Trophoblast cell (in vitro differentiated cells and primary cell): Measurements from ENCODE around the gene DNAH10.

Experiments used
- DNase-seq, 2 donors: peaks; one replicate each; pipeline ENCODE4 v3.0.0-alpha.2; 2016
- H2AFZ ChIP-seq: 2 replicates; pipeline ENCODE4 v1.6.1; 2013; ENCODE audit warnings: low read length, moderate library complexity, mild to moderate bottlenecking; ENCODE audit not compliant: insufficient read depth, poor library complexity
- H2AK5ac ChIP-seq: 2 replicates; pipeline ENCODE4 v1.6.1; 2013; ENCODE audit warnings: mild to moderate bottlenecking, low read length
- H2BK120ac ChIP-seq: 2 replicates; pipeline ENCODE4 v1.6.1; 2013; ENCODE audit warnings: low read length, mild to moderate bottlenecking, moderate library complexity; ENCODE audit not compliant: insufficient read depth, poor library complexity
- H2BK12ac ChIP-seq: 2 replicates; pipeline ENCODE4 v1.6.1; 2013; ENCODE audit warnings: mild to moderate bottlenecking, low read length, moderate library complexity
- H2BK5ac ChIP-seq: 2 replicates; pipeline ENCODE4 v1.6.1; 2013; ENCODE audit warnings: low read length, low read depth, moderate library complexity, mild to moderate bottlenecking; ENCODE audit not compliant: poor library complexity
- H3K14ac ChIP-seq: 2 replicates; pipeline ENCODE4 v1.6.1; 2013; ENCODE audit warnings: mild to moderate bottlenecking, low read length
- H3K18ac ChIP-seq: 2 replicates; pipeline ENCODE4 v1.6.1; 2013; ENCODE audit warnings: mild to moderate bottlenecking, low read length
- H3K23ac ChIP-seq: 2 replicates; pipeline ENCODE4 v1.6.1; 2013; ENCODE audit warnings: low read length
- H3K27ac ChIP-seq: 2 replicates; pipeline ENCODE4 v1.5.1; 2013; ENCODE audit warnings: low read depth, mild to moderate bottlenecking, inconsistent platforms, low read length, moderate library complexity
- H3K27me3 ChIP-seq: 2 replicates; pipeline ENCODE4 v1.6.1; 2013; ENCODE audit warnings: inconsistent platforms, mild to moderate bottlenecking, low read length, moderate library complexity; ENCODE audit not compliant: insufficient read depth
- H3K36me3 ChIP-seq, 2 experiments: 1 replicate in 1 of 2; 2 replicates in 1 of 2; pipeline ENCODE4 v1.6.1; 2013; ENCODE audit warnings: low read length in 2 of 2, mild to moderate bottlenecking in 2 of 2, moderate library complexity in 1 of 2; ENCODE audit not compliant: insufficient read depth in 2 of 2, control insufficient read depth in 1 of 2
- H3K4ac ChIP-seq: 2 replicates; pipeline ENCODE4 v1.6.1; 2013; ENCODE audit warnings: low read depth, mild to moderate bottlenecking, low read length, moderate library complexity
- H3K4me1 ChIP-seq, 2 experiments: 1 replicate in 1 of 2; 2 replicates in 1 of 2; pipeline ENCODE4 v1.6.1; 2013; ENCODE audit warnings: low read length in 2 of 2, mild to moderate bottlenecking in 2 of 2, moderate library complexity in 1 of 2; ENCODE audit not compliant: insufficient read depth in 2 of 2, control insufficient read depth in 1 of 2
- H3K4me2 ChIP-seq: 2 replicates; pipeline ENCODE4 v1.6.1; 2013; ENCODE audit warnings: inconsistent platforms, mild to moderate bottlenecking, low read length, moderate library complexity
- H3K4me3 ChIP-seq: 2 replicates; pipeline ENCODE4 v1.5.1; 2013; ENCODE audit warnings: mild to moderate bottlenecking, low read depth, low read length, inconsistent platforms
- H3K79me1 ChIP-seq: one replicate; pipeline ENCODE4 v1.6.1; 2013; ENCODE audit warnings: low read length
- H3K79me2 ChIP-seq: 2 replicates; pipeline ENCODE4 v1.6.1; 2013; ENCODE audit warnings: low read length, mild to moderate bottlenecking; ENCODE audit not compliant: control insufficient read depth, insufficient read depth, poor library complexity
- H3K9ac ChIP-seq: 2 replicates; pipeline ENCODE4 v1.6.1; 2013; ENCODE audit warnings: mild to moderate bottlenecking, low read length
- H3K9me3 ChIP-seq: 2 replicates; pipeline ENCODE4 v1.6.1; 2013; ENCODE audit warnings: low read depth, mild to moderate bottlenecking, control low read depth, inconsistent platforms, low read length; ENCODE audit not compliant: insufficient read depth
- H4K12ac ChIP-seq: 2 replicates; pipeline ENCODE4 v1.6.1; 2013; ENCODE audit warnings: low read depth, mild to moderate bottlenecking, low read length, moderate library complexity
- H4K8ac ChIP-seq: 2 replicates; pipeline ENCODE4 v1.6.1; 2013; ENCODE audit warnings: low read depth, mild to moderate bottlenecking, low read length, moderate library complexity
- H4K91ac ChIP-seq: one replicate; pipeline ENCODE4 v1.6.1; 2013; ENCODE audit warnings: low read depth, mild to moderate bottlenecking, low read length, moderate library complexity
- WGBS: extraction: QIAGEN DNeasy Blood & Tissue Kit; methylation state at CpG from one replicate; pipeline ENCODE4 v1.1.7; 2013; ENCODE audit warnings: missing lambda C conversion rate; ENCODE audit not compliant: insufficient read length, insufficient coverage; ENCODE audit errors: extremely low coverage; 5-methylcytosine and 5-hydroxymethylcytosine counted together

DNAH10 gene

GRCh38 chr12:123723011-123723410 is 39.1 kb upstream of the DNAH10 start:
- Histone ChIP-seq H3K4me2 (no peak overlapping the region), H3K27me3 (no peaks in the 10 kb centered on the region), H3K23ac (no peak overlapping the region), H3K79me2 (no peaks in the 10 kb centered on the region), H3K4me1 (no peaks in the 10 kb centered on the region), H2AFZ (no peak overlapping the region), H3K14ac (no peak overlapping the region), H4K12ac (no peak overlapping the region), H2AK5ac (no peak overlapping the region), H2BK12ac (no peak overlapping the region), H3K18ac (no peak overlapping the region), H2BK5ac (no peak overlapping the region), H4K91ac (no peak overlapping the region), H3K4me3 (no peak overlapping the region), H3K4ac (no peak overlapping the region), H3K9ac (no peak overlapping the region), H2BK120ac (no peak overlapping the region), H4K8ac (no peak overlapping the region), H3K27ac (no peak overlapping the region), H3K36me3 (peaks cover 10 to 20% of the 10 kb centered on the region in 2 experiments), H3K79me1 (no peaks in the 10 kb centered on the region), H3K9me3 (peaks cover 3% of the 10 kb centered on the region)
- DNase-seq: peak in 1 of 2 donors; percentile 59
- WGBS: no CpG with 5 or more reads among the region's 8 CpGs

- Histone ChIP-seq H3K27ac (no peak overlapping the region), H3K9me3 (peaks cover 3% of the 10 kb centered on the region), H2AK5ac (no peak overlapping the region), H2BK12ac (no peak overlapping the region), H3K14ac (no peak overlapping the region), H3K23ac (no peak overlapping the region), H3K4ac (no peak overlapping the region), H4K8ac (no peak overlapping the region), H3K4me1 (no peaks in the 10 kb centered on the region), H4K12ac (no peak overlapping the region), H3K4me2 (no peak overlapping the region), H2BK5ac (no peak overlapping the region), H3K79me1 (no peaks in the 10 kb centered on the region), H3K9ac (no peak overlapping the region), H3K4me3 (no peak overlapping the region), H3K27me3 (no peaks in the 10 kb centered on the region), H2AFZ (no peak overlapping the region), H3K36me3 (peaks cover 14 to 27% of the 10 kb centered on the region in 2 experiments), H3K18ac (no peak overlapping the region), H2BK120ac (no peak overlapping the region), H3K79me2 (no peaks in the 10 kb centered on the region), H4K91ac (no peak overlapping the region)
- no CpG with 5 or more reads among the region's 5 CpGs for WGBS
- DNase-seq: no peak
These were observed 38.3 kb upstream of the DNAH10 start for GRCh38 chr12:123723765-123724164.

GRCh38 chr12:123726244-123726643 is 35.9 kb upstream of the DNAH10 start:
- no peak overlapping the region for H3K27ac ChIP-seq
- no peak overlapping the region for H2BK120ac ChIP-seq
- no peaks in the 10 kb centered on the region for H3K4me1 ChIP-seq
- H3K23ac ChIP-seq: no peak overlapping the region
- no peaks in the 10 kb centered on the region for H3K27me3 ChIP-seq
- no peak overlapping the region for H2BK12ac ChIP-seq
- peaks cover 17 to 24% of the 10 kb centered on the region in 2 experiments for H3K36me3 ChIP-seq
- H4K12ac ChIP-seq: no peak overlapping the region
- no peak overlapping the region for H4K91ac ChIP-seq
- H2BK5ac ChIP-seq: no peak overlapping the region
- no peak overlapping the region for H2AK5ac ChIP-seq
- no peak overlapping the region for H3K18ac ChIP-seq
- H2AFZ ChIP-seq: no peak overlapping the region
- H3K4ac ChIP-seq: no peak overlapping the region
- H3K4me2 ChIP-seq: no peak overlapping the region
- H3K14ac ChIP-seq: no peak overlapping the region
- no peaks in the 10 kb centered on the region for H3K79me2 ChIP-seq
- no CpG with 5 or more reads among the region's 2 CpGs for WGBS
- no peak overlapping the region for H3K9ac ChIP-seq
- H3K4me3 ChIP-seq: no peak overlapping the region
- DNase-seq: no peak
- H3K9me3 ChIP-seq: peaks cover 3% of the 10 kb centered on the region
- H3K79me1 ChIP-seq: no peaks in the 10 kb centered on the region
- H4K8ac ChIP-seq: no peak overlapping the region

- no peak overlapping the region for H2BK120ac ChIP-seq
- DNase-seq: no peak
- H2AK5ac ChIP-seq: no peak overlapping the region
- WGBS: no CpG with 5 or more reads among the region's 2 CpGs
- no peak overlapping the region for H3K4me3 ChIP-seq
- no peaks in the 10 kb centered on the region for H3K79me1 ChIP-seq
- H3K27ac ChIP-seq: no peak overlapping the region
- H3K4me1 ChIP-seq: no peaks in the 10 kb centered on the region
- no peak overlapping the region for H4K12ac ChIP-seq
- H3K23ac ChIP-seq: no peak overlapping the region
- no peak overlapping the region for H2BK12ac ChIP-seq
- no peak overlapping the region for H4K91ac ChIP-seq
- H2BK5ac ChIP-seq: no peak overlapping the region
- no peak overlapping the region for H4K8ac ChIP-seq
- no peak overlapping the region for H2AFZ ChIP-seq
- H3K18ac ChIP-seq: no peak overlapping the region
- H3K4ac ChIP-seq: no peak overlapping the region
- H3K79me2 ChIP-seq: no peaks in the 10 kb centered on the region
- no peak overlapping the region for H3K4me2 ChIP-seq
- no peak overlapping the region for H3K9ac ChIP-seq
- H3K36me3 ChIP-seq: peaks cover 17 to 24% of the 10 kb centered on the region in 2 experiments
- no peaks in the 10 kb centered on the region for H3K27me3 ChIP-seq
- no peak overlapping the region for H3K14ac ChIP-seq
- H3K9me3 ChIP-seq: no peaks in the 10 kb centered on the region
These were observed 35.1 kb upstream of the DNAH10 start for GRCh38 chr12:123726962-123727361.
